ENCODE data around the gene HOXA2.

GRCh38 chr7:27095050-27095896 lies 7.2 kb downstream of the HOXA2 start:
- TF ChIP-seq CTCF (IDR thresholded peaks at IDR 0.05; ENCODE audit: poor library complexity): no peak
- TF ChIP-seq EZH2 (IDR thresholded peaks at IDR 0.05; ENCODE audit: borderline replicate concordance): no peak

All from hepatocyte (in vitro differentiated cells).